Neural progenitor cell (in vitro differentiated cells): ENCODE data around the gene BABAM1.

Source experiments
- CTCF ChIP-seq: fragments of 200-600 bp; sonication (generic); IDR thresholded peaks from 2 replicates; pipeline ENCODE4 v1.5.1; 2017; ENCODE audit warnings: antibody characterized with exemption, mild to moderate bottlenecking
- EZH2phosphoT487 ChIP-seq: fragments of 200-600 bp; sonication (generic); IDR thresholded peaks from 2 replicates; pipeline ENCODE4 v1.6.1; 2017; ENCODE audit warnings: antibody characterized with exemption

- TF ChIP-seq CTCF = no peak
- no peak for TF ChIP-seq EZH2phosphoT487
Observed at GRCh38 chr19:17248011-17248776, 19.0 kb upstream of the BABAM1 start.
